HS-27A (cell line): ENCODE measurements around the gene ANK3.
A peak's percentile ranks its signal among the peaks of the same experiment; 100 is the strongest.
"Not testable (repeated sequence)": the region's sequence is repeated elsewhere in the genome, so short reads cannot be mapped to it uniquely, and the experiment has no call there.

ENCODE experiments used
- DNase-seq: peaks from one replicate; pipeline ENCODE4 v3.0.0-alpha.2; 2012; ENCODE audit warnings: low read depth, missing footprints

Gene ANK3

GRCh38 chr10:60305380-60305892 lies 84.2 kb downstream of the ANK3 start:
- no peak for DNase-seq

DNA sequence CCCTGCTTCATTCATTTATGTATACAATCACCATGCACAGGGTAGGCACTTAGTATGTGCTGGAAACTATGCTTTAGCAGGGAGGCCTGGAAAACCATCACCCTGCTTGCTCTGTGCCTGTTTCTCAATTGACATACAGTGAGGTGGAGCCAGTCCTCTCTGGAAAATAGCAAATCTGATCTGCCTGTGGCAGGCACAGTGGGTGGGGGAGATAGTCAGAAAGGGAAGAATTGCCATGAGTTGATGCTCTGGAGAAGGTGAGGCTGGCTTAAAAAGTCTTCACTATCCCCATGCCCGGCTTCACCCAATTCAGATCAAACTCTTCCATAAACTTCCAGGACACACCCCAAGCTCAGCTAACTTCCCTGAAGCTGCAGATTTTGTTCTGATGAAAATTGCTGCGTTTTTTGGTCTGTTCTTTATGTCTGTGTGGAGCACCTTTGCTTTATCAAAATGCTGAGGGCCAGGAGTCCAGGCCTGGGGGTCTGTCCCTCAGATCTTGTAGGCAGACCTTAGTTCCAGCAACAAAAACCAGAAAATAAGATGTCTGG lies 84.8 kb downstream of the ANK3 start:
- DNase-seq = no peak

- no peak for DNase-seq
Measured at GRCh38 chr10:60303778-60304177, 85.9 kb downstream of the ANK3 start.

GRCh38 chr10:60299961-60300883 lies 89.5 kb downstream of the ANK3 start:
- peak; percentile 66 for DNase-seq

DNA sequence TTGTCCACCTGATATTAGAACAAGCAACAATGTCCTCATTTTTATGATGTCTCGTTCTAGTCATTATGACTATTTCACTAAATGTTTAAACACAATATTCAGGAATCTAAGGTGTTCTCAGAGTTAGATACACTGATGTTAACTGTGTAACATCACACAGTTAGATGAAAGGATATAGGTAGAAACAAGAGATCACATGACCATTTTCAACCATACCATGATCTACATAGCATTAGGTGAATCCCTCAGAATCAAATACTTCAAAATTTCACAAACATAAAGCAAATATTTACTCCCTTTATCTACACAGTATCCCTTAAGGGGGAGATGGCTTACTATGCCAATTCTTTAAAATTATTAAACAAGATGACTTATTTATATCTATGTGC lies 90.3 kb downstream of the ANK3 start:
- no peak for DNase-seq

- no peak for DNase-seq
Measured at GRCh38 chr10:60298408-60299389, 91.0 kb downstream of the ANK3 start.

- no peak for DNase-seq
Measured at GRCh38 chr10:60296073-60296472, 93.6 kb downstream of the ANK3 start.

DNA sequence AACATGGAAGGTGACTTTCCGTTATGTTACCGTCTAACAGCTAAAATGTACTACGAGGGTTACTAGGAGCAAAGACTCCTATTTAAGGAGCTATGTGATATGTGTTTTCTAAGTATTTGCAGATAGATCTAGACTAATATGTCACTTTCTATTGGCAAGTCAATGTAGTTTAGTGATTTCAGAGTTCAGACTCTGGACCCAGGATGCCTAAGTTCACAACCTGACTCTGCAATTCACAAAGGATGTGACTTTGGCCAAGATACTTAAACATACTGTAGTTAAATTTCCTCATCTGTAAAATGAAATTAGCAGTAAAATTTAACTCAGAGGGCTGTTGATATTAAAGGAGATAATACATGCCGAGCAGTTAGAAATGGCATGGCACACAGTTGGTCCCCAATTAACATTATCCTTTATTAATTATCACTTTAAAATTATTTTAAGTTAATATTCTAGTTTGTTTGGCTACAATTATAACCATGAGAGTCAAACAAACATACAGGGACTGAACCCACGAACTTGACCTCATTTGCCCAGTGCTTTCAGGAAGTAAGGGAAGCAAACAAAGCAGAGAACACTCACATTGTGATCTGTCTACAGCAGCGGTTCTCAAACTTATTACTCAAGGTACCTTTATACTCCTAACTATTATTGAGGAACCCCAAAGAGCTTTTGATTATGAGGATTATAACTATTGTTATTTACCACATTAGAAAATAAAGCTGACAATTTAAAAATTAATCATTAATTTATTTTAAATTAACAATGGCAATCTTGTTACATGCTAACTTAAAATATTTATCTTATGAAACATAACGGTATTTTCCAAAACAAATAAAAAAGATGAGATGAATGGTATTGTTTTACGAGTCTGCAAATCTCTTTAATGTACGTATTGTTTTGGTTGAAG lies 94.4 kb downstream of the ANK3 start:
- DNase-seq = no peak

DNA sequence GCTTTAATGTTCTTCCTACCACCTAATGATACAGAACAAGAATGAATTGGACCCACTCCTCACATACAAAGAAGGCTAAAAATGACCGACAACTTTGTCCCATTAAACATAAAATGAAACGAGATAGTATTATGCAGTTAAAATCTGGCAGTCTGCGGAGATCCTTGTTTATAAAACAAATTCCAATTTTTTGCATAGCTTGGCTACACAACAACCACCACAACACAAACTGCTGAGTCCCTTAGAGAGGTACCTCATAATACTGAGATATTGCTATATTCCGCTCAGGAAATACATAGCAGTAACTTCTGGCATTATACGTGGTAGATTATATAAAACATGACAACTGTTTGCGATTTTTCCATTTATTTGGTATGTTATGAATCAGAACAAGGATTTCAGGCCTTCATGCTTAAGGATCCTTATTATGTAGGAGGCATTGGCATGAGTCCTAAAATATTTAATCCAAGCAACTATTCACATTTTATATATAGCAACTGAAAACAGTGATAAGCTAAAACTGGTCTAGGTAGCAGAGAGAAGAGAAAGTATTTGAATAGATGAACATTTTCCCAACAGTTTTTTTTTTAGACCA lies 96.0 kb downstream of the ANK3 start:
- no peak for DNase-seq

DNA sequence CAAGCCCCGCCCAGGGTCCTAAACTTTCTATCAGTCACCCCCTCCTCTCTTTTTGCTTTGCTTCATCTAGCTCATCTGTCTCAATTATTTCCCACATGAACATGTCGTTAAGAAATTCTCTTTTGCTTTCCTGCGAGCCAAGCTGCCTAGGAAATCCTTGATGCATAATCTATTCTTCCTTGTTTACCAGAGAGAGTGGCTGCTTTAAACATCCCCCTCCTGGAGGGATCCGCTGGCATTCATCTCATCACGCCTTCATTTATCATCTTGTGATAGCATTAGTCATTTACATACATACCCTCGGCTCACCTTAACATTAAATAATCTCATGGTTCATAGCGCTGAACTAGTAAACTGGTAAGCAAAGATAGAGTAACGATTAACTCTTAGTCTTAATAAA lies 96.7 kb downstream of the ANK3 start:
- DNase-seq = no peak

DNA sequence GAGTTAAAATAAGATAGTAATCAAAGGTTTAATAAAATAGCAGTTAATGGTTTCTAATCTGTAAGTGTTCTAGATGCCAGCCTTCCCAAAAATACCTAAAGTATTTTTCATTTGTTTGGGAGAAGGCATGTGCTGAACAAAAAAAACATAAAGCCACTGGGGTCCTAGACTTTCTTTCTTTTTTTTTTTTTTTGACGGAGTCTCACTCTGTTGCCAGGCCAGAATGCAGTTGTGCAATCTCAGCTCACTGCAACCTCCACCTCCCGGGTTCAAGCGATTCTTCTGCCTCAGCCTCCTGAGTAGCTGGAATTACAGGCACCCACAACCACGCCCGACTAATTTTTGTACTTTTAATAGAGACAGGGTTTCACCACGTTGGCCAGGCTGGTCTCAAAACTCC lies 97.1 kb downstream of the ANK3 start:
- not testable (repeated sequence) for DNase-seq

GRCh38 chr10:60291344-60291930 lies 98.2 kb downstream of the ANK3 start:
- DNase-seq = no peak

DNA sequence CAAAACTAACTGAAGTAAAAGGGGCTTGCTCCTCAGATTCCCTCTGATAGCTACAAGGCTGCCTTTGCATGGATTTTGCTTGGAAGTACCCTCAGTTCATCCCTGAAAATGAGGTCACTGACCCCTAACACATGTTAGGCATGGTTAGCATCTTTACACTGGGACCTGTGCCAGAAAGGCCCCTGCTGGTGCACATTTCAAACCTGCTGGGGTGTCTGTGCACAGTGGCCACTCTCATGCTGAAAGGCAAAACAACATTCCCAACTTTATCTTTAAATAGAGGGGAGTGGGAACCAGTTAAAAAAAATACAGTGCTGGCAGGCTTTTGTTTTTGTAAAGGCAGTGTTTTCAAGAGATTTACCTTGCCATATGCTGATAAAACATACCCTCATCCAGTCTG lies 99.1 kb downstream of the ANK3 start:
- no peak for DNase-seq

DNA sequence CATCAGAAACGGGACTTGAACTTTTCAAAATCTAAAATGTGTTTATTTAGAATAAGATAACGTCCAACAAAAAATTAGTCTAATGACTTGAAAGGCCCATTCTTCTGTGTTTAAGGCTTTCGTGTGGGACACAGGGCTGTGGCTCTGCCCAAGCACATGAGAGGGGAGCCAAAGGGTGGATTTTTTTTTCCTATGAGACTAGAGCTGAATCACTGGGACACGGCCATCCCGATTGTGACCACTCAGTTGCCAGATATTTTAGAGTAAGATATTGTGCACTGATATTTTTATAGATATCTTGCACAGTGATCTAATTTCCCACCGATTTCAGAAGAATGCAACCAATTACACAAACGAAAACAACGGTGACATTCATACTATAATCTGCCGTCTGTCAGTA lies 99.9 kb downstream of the ANK3 start:
- no peak for DNase-seq

DNA sequence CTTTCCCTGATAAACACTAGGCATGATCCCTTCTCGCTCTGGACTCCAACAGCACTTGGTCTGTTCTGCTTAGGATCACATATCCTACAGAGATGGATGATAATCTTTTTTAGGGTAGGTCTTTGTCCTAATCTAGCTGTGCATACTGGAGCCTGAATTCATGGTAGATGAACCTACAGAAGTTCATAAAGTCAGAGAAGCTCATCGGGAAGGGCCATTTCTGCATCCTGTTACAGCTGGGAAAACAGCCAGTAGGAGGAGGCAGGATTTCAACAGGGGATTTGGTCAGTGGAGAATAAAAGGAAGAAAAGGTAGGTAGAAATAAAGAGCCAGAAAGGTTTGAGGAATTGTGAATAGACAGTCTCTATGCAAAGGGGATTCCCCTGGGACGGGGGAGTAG lies 101.4 kb downstream of the ANK3 start:
- no peak for DNase-seq

DNA sequence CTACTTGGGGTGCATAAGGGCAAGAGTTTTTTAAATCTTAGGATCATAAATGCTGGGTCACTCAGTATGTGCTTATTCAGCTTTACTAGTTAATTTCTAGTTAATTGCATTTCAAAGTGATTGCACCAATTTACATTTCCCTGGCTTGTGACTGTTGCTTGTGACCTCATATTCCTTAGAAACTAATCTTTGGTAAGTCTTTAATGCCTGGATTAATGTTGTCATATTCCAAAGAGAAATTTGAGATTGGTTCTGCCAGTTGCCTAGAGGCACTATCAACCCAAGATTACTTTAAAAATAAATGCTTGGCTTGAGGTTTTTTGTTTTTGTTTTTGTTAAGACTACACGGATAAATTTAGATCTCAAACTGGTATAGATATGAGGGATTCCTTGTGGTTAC lies 103.1 kb downstream of the ANK3 start:
- DNase-seq = no peak

GRCh38 chr10:60283397-60283796 lies 106.3 kb downstream of the ANK3 start:
- DNase-seq = no peak

DNA sequence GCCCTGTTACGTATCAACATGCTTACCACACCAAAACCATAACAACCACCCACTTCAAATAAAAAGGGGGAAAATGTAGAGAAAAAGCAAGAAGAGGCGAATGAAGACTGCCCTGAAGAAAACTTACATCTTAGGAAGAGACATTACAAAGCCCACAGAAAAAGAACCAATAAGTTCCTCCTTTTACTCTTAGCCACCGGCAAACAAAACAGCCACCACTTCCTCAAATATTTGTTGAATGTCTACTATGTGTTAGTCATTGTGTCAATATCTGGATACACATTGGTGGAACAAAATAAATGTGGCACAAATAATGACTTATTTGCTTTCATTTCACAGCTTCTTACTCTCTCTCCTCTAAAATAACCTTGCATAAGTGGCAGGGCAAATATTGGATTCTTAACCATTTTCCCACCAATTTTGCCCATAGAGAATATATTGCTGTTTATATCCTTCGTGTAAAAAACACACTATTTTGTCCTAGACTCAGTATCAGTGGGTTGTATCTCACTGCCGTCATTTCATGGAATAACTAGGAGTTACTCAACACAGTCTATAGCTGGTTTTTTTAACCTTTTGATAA lies 106.8 kb downstream of the ANK3 start:
- DNase-seq = no peak

DNA sequence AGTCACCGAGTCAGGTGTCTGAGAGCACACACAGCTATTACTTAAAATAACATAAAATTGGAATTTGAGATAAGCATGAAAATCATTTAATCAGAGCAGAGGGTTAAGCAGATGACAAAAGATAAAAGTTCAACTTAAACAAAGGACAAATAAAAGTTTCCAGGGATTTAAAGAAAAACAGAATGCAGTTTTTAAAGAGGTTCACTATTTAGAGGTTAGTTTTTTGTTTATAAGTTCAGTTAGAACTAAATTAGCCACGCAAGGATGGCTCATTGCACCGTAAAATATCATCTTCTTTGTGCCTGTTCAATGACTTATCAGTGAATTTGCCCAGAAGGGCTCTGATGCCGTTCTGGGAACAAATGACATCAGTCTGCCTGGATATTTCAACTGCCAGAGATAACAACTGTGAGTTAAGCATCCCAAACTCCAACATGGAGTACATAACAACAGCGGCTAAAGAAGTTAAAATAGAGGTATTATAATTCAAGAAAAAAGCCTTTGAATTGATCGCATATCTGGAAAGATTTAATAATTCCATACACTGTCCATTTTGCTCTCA lies 107.8 kb downstream of the ANK3 start:
- no peak for DNase-seq

DNA sequence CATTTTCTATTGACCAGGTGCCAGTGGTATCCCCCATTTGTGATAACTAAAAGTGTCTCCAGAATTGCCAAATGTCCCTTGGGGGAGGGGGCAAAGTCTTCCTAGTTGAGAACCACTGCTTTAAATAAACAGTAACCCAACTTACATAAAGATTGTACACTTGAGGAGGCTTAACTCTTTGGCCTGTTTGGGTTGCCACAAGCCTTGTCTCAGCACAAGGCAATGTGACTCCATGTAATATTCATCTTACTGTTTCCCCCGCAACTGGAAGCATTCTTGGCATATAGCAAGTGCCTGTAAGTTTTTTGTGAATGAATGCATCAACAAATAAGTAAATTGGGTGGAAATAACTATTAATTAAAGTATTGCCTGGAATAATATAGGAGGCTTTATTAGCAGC lies 108.3 kb downstream of the ANK3 start:
- DNase-seq = peak; percentile 54
